ENCODE data around the gene C7orf57. TPM values are rescaled to one million over a fixed set of nuclear protein-coding genes. Genes with fewer than 3 reads are reported as not detected.
A peak's percentile ranks its signal among the peaks of the same experiment; 100 is the strongest.

C7orf57 gene
- total RNA-seq, 1 experiment from 2014 or later: 0.90 TPM

GRCh38 chr7:48083114-48083830 is 47.9 kb downstream of the C7orf57 start:
- peaks cover 8% of the 10 kb centered on the region; the same call in 1 of the 2 replicates for H3K9me3 Mint-ChIP-seq
- no peaks in the 10 kb centered on the region for H3K27me3 Mint-ChIP-seq (ENCODE audit: low read depth)
- TF ChIP-seq ATF3 (CRISPR knock-in tag; conservative IDR thresholded peaks at IDR 0.05) (no peak), ZNF138 (CRISPR knock-in tag; conservative IDR thresholded peaks at IDR 0.05) (no peak), PRDM15 (CRISPR knock-in tag; IDR thresholded peaks at IDR 0.05) (no peak), FOXJ3 (CRISPR knock-in tag; IDR thresholded peaks at IDR 0.05; ENCODE audit: borderline replicate concordance) (no peak), USF1 (CRISPR knock-in tag; IDR thresholded peaks at IDR 0.05) (no peak), ZSCAN18 (CRISPR knock-in tag; IDR thresholded peaks at IDR 0.05) (no peak)
- ChIA-PET POLR2A (no interaction called here), CTCF (no interaction called here)
- ATAC-seq: no peak
- H3K4me3 Mint-ChIP-seq: no peak overlapping the region
- H3K4me1 Mint-ChIP-seq: peaks cover 40% of the 10 kb centered on the region
- DNase-seq (ENCODE audit: low spot score): no peak
- H3K27ac Mint-ChIP-seq: peak overlapping the region; percentile 38; the same call in 1 of the 2 replicates
- H3K36me3 Mint-ChIP-seq: no peaks in the 10 kb centered on the region

GRCh38 chr7:48084727-48085432 is 49.5 kb downstream of the C7orf57 start:
- POLR2A ChIA-PET: no interaction called here
- H3K4me1 Mint-ChIP-seq: peaks cover 40% of the 10 kb centered on the region
- TF ChIP-seq PRRX2 (CRISPR knock-in tag; IDR thresholded peaks at IDR 0.05): no peak
- TF ChIP-seq ZNF121 (CRISPR knock-in tag; IDR thresholded peaks at IDR 0.05): no peak
- TF ChIP-seq ZNF425 (CRISPR knock-in tag; conservative IDR thresholded peaks at IDR 0.05): no peak
- TF ChIP-seq PRDM15 (CRISPR knock-in tag; IDR thresholded peaks at IDR 0.05): no peak
- no peak for TF ChIP-seq TEAD1 (CRISPR knock-in tag; IDR thresholded peaks at IDR 0.05)
- TF ChIP-seq E2F4 (CRISPR knock-in tag; IDR thresholded peaks at IDR 0.05; ENCODE audit: borderline replicate concordance, low read depth): no peak
- no peak for TF ChIP-seq TCF7 (CRISPR knock-in tag; IDR thresholded peaks at IDR 0.05; ENCODE audit: low read depth)
- TF ChIP-seq NR3C1 (CRISPR knock-in tag; conservative IDR thresholded peaks at IDR 0.05; ENCODE audit: low read depth): no peak
- no peak for TF ChIP-seq ZNF281 (CRISPR knock-in tag; IDR thresholded peaks at IDR 0.05)
- no peak for TF ChIP-seq RELA (CRISPR knock-in tag; IDR thresholded peaks at IDR 0.05; ENCODE audit: borderline replicate concordance)
- TF ChIP-seq ZNF671 (CRISPR knock-in tag; IDR thresholded peaks at IDR 0.05): no peak

More at GRCh38 chr7:48084727-48085432, 49.5 kb downstream of the C7orf57 start:
- DNase-seq (ENCODE audit: low spot score): no peak
- Mint-ChIP-seq H3K4me3 (no peak overlapping the region), H3K27ac (no peak overlapping the region), H3K27me3 (ENCODE audit: low read depth) (no peaks in the 10 kb centered on the region), H3K36me3 (no peaks in the 10 kb centered on the region), H3K9me3 (peaks cover 8% of the 10 kb centered on the region; the same call in 1 of the 2 replicates)
- CTCF ChIA-PET: no interaction called here
- ATAC-seq: no peak

All from WTC11 (cell line).